ENCODE data around the gene ALDH4A1. TPM values are rescaled to one million over a fixed set of nuclear protein-coding genes. Genes with fewer than 3 reads are reported as not detected.

ALDH4A1 gene
- total RNA-seq, 2 donors from 2014 or later = 9.6 to 24.2 TPM

DNA sequence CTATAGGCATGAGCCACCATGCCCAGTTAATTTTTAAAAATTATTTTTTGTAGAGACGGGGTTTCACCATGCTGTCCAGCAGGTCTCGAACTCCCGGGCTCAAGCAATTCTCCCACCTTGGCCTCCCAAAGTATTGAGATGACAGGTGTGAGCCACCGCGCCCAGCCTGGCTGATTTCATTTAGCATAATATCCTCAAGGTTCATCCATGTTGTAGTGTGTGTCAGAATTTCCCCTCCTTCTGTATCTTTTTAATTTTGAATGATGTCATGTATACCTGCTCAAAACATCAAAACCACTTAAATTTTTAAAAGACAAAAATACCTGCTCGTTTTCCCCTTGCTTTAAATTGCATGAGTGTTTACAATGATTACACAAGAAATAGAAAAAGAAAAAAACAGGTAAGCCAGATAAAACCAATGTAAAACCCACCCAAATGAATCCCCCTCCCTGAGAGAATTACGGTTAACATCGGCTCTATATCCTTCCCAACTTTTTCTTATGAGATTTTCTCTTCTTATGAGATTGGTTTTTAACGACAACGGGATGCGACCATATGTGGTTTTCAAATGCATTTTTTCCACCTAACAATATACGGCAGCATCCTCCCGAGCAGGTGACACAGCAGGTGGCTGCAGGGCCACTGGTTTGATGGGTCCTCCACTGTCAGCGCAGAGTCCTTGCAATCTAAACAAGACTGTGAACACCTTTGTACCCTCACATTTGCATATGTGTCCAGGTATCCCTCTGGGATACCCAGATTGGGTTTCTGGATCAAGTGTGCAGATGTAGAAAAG is 32.0 kb upstream of the ALDH4A1 start:
- no peak overlapping the region for H3K4me3 ChIP-seq
- H3K36me3 ChIP-seq = peaks cover 3% of the 10 kb centered on the region
- TF ChIP-seq, protein P1, sequence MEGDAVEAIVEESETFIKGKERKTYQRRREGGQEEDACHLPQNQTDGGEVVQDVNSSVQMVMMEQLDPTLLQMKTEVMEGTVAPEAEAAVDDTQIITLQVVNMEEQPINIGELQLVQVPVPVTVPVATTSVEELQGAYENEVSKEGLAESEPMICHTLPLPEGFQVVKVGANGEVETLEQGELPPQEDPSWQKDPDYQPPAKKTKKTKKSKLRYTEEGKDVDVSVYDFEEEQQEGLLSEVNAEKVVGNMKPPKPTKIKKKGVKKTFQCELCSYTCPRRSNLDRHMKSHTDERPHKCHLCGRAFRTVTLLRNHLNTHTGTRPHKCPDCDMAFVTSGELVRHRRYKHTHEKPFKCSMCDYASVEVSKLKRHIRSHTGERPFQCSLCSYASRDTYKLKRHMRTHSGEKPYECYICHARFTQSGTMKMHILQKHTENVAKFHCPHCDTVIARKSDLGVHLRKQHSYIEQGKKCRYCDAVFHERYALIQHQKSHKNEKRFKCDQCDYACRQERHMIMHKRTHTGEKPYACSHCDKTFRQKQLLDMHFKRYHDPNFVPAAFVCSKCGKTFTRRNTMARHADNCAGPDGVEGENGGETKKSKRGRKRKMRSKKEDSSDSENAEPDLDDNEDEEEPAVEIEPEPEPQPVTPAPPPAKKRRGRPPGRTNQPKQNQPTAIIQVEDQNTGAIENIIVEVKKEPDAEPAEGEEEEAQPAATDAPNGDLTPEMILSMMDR (IDR thresholded peaks at IDR 0.05) = no peak
- DNase-seq (ENCODE audit: low spot score) (no peak), ATAC-seq (ENCODE audit: insufficient number of reproducible peaks, low FRiP score, low read depth) (no peak)
- H3K4me1 ChIP-seq (ENCODE audit: control insufficient read depth in 1 of 2, low read depth in 2 of 2) = peaks cover 15 to 51% of the 10 kb centered on the region in 2 donors
- no peaks in the 10 kb centered on the region for H3K27me3 ChIP-seq (replicated peaks; ENCODE audit: insufficient read depth)
- H3K27ac ChIP-seq = no peak overlapping the region
- H3K9me3 ChIP-seq = no peaks in the 10 kb centered on the region

- Histone ChIP-seq H3K4me3 (no peak overlapping the region), H3K27me3 (replicated peaks; ENCODE audit: insufficient read depth) (no peaks in the 10 kb centered on the region), H3K9me3 (no peaks in the 10 kb centered on the region), H3K27ac (peak overlapping the region in 1 of 2 donors; percentile 27), H3K36me3 (peaks cover 3% of the 10 kb centered on the region), H3K4me1 (ENCODE audit: control insufficient read depth in 1 of 2, low read depth in 2 of 2) (peaks cover 16 to 51% of the 10 kb centered on the region in 2 donors)
- DNase-seq (ENCODE audit: low spot score) = no peak
- no peak for ATAC-seq (ENCODE audit: insufficient number of reproducible peaks, low FRiP score, low read depth)
- TF ChIP-seq, protein P1 (IDR thresholded peaks at IDR 0.05) = no peak
These were observed 30.5 kb upstream of the ALDH4A1 start for GRCh38 chr1:18932879-18933278.

GRCh38 chr1:18932387-18932786 is 30.0 kb upstream of the ALDH4A1 start:
- ATAC-seq (ENCODE audit: insufficient number of reproducible peaks, low FRiP score, low read depth) = no peak
- no peak overlapping the region for H3K4me3 ChIP-seq
- no peaks in the 10 kb centered on the region for H3K27me3 ChIP-seq (replicated peaks; ENCODE audit: insufficient read depth)
- H3K4me1 ChIP-seq (ENCODE audit: control insufficient read depth in 1 of 2, low read depth in 2 of 2) = peaks cover 21 to 52% of the 10 kb centered on the region in 2 donors
- peak overlapping the region in 1 of 2 donors; percentile 27 for H3K27ac ChIP-seq
- peaks cover 3% of the 10 kb centered on the region for H3K36me3 ChIP-seq
- TF ChIP-seq, protein P1 (IDR thresholded peaks at IDR 0.05) = no peak
- H3K9me3 ChIP-seq = no peaks in the 10 kb centered on the region
- DNase-seq (ENCODE audit: low spot score) = no peak

DNA sequence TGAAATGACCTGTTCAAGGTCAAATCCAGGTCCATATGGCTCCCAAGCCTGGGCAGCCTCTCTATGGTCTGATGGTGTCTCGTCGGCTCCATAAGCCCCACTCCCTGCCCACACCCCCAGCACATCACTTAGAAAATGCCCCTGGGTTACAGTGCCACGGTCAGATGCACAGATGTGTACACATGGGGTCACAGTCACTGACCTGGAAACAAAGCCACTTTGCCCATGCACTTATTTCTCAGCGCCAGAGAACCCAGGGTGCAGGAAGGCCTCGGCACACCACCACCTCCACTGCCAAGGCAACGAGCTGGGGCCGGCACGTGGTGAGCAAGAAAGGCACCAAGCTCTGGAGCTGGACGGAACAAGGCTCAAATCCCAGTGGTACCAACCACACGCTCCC is 29.4 kb upstream of the ALDH4A1 start:
- TF ChIP-seq, protein P1 (IDR thresholded peaks at IDR 0.05) = no peak
- DNase-seq (ENCODE audit: low spot score) (no peak), ATAC-seq (ENCODE audit: insufficient number of reproducible peaks, low FRiP score, low read depth) (no peak)
- Histone ChIP-seq H3K36me3 (peaks cover 3% of the 10 kb centered on the region), H3K4me1 (ENCODE audit: control insufficient read depth in 1 of 2, low read depth in 2 of 2) (peaks cover 27 to 55% of the 10 kb centered on the region in 2 donors), H3K27me3 (replicated peaks; ENCODE audit: insufficient read depth) (no peaks in the 10 kb centered on the region), H3K9me3 (no peaks in the 10 kb centered on the region), H3K27ac (no peak overlapping the region), H3K4me3 (no peak overlapping the region)

DNA sequence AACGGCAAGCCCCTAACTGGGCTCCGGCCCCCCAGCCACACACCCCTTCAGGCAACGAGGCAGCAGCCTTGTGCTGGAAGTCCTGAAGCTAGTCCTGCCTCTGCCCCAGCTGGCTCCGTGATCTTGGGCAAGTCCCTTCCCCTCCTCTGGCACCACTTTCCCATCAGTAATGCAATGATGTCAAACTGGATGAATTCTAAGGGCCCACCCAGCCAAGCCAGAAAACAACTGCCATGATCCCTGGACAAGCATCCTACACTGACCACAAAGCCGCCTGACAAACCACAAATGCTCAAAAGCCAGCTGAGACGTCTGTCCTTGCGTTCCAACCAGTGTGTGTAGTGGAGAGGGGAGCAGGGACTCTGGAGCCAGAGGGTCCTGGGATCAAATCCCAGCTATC is 27.3 kb upstream of the ALDH4A1 start:
- H3K9me3 ChIP-seq = no peaks in the 10 kb centered on the region
- H3K4me1 ChIP-seq (ENCODE audit: control insufficient read depth in 1 of 2, low read depth in 2 of 2) = peaks cover 35 to 66% of the 10 kb centered on the region in 2 donors
- H3K36me3 ChIP-seq = peaks cover 1% of the 10 kb centered on the region
- peak overlapping the region in 1 of 2 donors; percentile 94 for H3K27ac ChIP-seq
- TF ChIP-seq, protein P1 (IDR thresholded peaks at IDR 0.05) = no peak
- H3K27me3 ChIP-seq (replicated peaks; ENCODE audit: insufficient read depth) = no peaks in the 10 kb centered on the region
- no peak for ATAC-seq (ENCODE audit: insufficient number of reproducible peaks, low FRiP score, low read depth)
- DNase-seq (ENCODE audit: low spot score) = no peak
- H3K4me3 ChIP-seq = no peak overlapping the region
